NCI-H510A (cell line): ENCODE results near the gene NOL12.

Source experiments
- DNase-seq: peaks from one replicate; lab custom pipeline; 2025; lab: John Stamatoyannopoulos, UW

The NOL12 gene

DNA sequence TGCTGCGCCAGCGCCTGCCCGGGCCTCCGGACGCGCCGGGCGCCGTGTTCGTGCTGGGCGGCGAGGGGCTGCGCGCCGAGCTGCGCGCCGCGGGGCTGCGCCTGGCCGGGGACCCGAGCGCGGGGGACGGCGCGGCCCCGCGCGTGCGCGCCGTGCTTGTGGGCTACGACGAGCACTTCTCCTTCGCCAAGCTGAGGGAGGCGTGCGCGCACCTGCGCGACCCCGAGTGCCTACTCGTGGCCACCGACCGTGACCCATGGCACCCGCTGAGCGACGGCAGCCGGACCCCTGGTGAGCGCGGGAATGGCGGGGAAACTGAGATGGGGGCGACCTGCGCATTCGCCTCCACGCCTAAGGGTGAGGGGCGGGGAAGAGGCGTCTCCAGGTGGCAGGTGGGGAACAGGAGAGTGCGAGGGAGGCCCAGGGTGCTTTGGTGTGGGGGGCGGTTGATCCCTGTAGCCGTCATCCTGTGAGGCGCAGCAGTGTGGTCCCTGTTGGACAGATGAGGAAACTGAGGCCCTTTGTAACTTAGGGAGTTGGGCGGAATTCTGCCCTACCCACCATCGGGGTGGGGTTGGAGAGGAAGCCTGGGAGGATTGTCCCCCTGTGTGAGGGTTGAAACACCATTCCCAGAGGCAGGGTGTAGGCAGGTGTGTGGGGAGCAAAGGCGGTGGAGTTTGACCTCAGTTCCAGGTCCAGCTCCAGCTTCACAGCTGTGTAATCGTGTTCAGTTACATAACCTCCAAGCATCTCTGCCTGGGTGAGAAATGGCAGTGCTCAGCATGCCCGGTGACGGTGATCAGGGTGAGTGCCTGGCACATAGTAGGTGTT lies 26.9 kb upstream of the NOL12 start:
- DNase-seq, result no peak

DNA sequence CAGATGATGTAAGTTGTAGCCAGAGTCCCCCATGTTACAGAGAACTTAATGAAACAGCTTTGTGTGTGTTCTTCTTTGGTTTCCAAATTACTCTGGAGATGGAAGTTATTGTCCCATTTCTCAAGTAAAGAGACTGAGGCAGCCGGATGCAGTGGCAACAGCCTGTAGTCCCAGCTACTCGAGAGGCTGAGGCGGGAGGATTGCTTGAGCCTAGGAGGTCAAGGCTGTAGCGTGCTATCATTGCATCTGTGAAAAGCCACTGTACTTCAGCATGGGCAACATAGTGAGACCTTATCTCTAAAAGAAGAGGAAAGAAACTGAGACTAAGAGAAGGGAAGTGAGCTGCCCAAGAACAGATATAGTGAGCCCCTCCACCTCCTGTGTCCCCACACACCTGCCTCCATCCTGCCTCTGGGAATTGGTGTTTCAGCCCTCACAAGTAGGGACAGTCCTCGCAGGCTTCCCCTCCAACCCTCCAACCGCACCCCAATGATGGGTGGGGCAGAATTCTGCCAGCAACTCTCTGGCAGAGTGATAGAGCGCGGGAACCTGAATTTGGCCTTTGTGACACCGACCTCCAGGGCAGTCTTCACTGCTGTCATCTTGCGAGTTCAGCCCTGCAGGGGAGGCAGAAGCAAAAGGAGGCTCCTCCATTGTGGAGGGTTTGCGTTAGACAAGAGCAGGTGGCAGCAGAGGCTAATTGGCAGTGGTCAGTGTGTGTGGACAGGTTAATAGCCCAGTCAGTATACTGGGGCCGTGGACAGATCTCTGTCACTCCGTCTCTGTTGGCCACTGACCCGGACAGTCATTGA lies 26.0 kb upstream of the NOL12 start:
- no peak for DNase-seq

DNA sequence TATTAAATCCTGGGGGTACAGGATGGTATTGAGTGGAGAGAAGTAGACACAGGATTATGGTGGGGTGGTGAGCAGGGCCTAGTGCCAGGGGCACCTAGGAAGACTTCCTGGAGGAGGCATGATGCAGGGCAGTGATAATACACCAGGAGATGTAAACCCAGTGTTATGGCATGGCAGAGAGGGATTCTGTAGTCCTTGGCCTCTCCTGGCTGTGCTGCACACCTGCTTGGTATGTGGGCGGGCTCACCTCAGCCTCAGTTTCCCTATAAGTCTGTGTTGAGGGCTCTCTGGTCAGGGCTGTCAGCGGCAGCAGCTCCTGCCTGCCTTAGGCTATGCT lies 25.5 kb upstream of the NOL12 start:
- DNase-seq, result no peak

DNA sequence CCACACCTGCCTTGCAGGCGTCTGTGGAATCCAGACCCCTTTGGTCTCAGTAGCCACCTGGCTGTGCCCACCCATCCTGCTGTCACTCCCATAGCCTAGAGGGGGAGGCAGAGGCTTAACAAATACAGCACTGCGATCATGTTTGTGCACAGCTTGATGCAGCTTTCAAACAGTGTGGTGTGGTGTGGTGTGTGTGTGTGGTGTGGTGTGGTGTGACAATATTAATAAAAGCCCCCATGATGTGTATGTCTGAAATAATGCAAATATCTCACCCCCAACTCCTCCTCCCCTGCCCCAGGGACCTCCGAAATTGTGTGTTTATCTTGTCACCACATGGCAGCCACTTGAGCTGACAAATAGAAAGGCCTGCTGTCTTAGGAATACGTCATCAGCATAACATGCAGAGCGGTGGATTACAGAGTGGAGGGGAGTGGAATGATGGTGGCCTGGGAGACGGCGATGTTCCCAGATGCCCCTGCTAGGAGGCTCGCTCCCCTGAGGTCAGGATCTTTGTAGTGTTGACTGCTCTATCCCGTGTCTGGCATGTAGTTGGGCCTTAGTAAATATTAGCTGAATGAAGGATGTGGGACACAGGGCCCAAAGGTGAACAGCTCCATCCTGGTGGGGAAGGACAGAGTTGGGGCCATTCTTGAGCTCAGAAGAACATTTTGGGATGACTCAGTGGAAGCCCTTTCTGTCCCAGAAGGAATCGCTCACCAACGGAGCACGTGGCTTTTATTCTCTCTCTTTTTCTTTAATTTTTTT lies 24.8 kb upstream of the NOL12 start:
- peak; percentile 43 for DNase-seq

DNA sequence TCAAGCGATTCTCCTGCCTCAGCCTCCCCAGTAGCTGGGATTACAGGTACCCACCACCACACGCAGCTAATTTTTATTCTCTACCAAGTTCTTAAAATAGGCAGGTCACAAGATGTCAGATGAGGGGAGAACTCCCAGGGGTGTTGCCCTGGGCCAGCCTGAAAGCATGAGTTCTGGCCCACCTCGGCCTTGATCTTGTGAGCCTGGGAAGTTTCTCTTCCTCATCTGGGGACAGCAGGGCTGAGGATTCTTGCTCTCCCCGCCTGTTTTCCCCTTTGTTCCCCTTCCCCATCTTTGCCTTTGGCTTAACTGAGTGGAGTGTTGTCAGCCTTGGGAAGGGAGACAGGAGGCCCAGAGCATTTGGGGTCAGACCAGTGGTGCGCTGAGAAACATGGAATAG lies 24.1 kb upstream of the NOL12 start:
- no peak for DNase-seq

DNA sequence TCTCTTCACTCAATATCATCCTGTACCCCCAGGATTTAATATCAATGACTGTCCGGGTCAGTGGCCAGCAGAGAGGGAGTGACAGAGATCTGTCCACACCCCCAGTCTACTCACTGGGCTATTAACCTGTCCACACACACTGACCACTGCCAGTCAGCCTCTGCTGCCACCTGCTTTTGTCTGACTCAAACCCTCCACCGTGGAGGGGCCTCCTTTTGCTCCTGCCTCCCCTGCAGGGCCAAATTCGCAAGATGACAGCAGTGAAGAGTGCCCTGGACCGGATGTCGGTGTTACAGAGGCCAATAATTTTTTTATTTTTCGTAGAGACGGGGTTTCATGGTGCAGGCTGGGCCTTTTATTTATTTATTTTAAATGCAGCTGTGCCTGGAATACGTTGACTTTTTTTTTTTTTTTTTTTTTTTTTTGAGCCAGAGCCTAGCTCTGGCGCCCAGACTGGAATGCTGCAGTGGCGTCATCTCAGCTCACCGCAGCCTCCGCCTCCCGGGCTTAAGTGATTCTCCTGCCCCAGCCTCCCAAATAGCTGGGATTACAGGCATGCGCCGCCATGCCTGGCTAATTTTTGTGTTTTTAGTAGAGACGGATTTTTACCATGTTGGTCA lies 22.5 kb upstream of the NOL12 start:
- no peak for DNase-seq

DNA sequence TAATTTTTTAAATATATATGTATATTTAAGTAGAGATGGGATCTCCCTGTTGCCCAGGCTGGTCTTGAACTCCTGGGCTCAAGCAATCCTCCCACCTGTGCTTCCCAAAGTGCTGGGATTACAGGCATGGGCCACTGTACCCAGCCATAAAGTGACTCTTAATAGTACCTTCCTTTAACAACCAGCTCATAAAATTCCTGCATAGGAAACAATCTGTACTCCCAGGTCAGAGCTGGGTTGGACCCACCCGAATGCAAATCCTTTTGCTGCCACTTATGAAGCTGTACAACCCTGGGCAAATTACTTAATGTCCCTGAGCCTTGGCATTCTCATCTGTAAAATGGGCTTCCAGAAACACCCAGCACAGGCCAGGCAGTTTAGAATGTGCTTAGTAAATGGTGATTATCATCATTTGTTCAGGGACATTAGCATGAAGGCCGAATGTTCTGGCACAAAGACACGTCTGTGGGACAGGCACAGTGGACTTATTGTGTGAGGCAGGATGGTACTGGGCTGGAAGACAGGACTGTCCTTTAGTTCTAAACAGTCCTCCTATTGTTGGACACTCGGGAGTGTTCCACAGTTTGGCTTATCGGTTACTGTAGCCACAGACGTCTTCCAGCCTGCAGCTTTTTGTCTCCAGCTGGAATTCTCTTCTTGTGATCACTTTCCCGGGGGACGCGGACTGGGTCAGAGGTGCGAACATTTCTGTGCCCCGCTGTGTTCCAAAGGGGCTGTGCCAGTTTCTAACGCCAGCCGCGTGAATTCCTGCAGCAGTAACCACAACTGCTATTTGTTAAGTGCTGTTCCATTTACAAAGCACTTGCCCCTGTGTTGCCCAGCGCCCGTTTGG lies 21.7 kb upstream of the NOL12 start:
- DNase-seq, result no peak

DNA sequence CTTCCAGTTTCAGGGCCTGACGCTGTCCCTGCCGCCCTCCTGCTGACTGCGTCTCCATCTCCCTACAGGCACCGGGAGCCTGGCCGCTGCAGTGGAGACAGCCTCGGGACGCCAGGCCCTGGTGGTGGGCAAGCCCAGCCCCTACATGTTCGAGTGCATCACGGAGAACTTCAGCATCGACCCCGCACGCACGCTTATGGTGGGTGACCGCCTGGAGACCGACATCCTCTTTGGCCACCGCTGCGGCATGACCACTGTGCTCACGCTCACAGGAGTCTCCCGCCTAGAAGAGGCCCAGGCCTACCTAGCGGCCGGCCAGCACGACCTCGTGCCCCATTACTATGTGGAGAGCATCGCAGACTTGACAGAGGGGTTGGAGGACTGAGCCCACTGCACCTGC lies 20.7 kb upstream of the NOL12 start:
- no peak for DNase-seq

DNA sequence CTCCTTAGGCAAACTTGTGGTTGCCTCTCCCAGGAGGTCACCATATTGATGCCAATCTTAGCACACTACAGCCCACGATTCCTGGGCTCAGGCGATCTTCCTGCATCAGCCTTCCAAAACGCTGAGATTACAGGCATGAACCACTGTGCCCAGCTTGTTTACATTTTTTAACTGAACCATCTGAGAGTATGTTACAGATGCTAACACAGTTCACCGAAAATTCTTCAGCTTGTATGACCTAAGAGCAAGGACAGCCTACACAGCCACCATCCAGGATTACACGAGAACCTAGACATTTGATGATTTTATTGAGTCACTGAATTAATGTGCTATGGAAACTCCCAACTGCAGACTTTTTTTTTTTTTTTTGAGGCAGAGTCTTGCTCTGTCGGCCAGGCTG lies 16.6 kb upstream of the NOL12 start:
- DNase-seq, result no peak

DNA sequence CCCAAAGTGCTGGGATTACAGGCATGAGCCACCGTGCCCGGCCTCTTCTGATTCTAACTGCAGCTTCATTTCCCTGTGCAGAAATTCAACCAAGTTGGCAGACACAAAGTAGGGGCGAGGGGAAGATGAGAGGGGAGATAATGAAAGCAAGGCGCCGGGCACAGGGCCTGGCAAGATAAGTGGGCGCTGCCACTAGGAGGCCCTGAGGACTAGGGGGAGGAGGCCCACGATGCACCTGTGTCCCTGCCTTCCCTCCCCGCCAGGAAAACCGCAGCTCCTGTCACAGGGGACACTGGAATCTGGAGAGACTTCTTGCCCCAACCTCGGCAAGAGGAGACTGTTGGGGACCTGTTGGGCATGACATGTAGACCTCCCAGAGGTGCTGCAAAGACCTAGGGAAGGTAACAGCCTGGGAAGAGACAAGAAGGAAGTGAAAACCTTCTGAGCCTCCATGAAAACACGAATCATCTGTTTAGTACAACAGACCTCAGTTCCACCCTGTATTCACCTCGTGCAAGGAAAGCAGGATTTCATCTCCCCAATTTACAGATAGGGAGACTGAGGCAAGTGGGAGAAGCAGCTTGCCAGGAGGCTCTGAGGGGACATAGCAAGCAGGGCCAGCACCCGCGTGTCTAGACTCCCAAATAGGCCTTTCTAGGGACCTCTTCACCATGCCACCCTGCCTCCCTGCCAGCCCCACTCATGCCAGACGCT lies 13.8 kb upstream of the NOL12 start:
- DNase-seq, result no peak

DNA sequence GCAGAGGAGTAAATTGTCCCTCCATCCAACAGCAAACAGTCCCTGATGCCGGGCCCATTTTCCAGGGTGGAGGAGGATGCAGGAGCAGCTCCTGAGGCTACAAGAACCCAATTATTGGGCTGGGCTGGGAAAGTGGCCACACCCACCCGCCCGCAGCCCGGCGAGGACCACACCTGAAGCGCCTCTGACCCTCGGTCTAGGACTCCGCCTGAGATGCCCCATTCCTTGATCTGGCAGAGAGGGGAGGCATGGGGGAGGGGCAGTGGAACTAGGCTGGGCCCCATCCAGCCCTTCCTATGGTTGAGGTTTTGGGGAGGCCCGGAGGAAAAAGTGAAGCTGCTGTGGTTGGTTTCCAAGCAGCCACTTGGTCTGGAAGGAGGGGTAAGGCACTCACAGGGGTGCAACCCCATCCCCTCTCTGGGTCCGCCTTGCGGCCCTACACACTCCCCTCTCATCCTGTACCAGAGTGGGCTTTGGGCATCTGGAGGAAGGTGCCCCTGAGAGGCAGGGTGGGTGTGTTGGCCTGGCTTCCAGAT lies 13.2 kb upstream of the NOL12 start:
- no peak for DNase-seq

DNA sequence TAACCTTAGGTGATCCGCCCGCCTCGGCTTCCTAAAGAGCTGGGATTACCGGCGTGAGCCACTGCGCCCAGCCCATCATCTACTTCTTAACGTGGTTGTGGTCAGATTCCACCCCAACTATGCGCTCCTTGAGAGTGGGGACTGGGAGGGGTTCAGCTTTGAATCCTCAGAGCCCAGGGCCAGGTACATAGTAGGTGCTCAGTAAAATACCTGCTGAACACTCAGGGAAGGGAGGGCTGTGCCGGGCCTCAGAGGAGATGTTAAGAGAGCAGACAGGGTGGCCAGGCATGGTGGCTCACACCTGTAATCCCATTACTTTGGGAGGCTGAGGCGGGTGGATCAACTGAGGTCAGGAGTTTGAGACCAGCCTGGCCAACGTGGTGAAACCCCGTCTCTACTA lies 11.9 kb upstream of the NOL12 start:
- no peak for DNase-seq

DNA sequence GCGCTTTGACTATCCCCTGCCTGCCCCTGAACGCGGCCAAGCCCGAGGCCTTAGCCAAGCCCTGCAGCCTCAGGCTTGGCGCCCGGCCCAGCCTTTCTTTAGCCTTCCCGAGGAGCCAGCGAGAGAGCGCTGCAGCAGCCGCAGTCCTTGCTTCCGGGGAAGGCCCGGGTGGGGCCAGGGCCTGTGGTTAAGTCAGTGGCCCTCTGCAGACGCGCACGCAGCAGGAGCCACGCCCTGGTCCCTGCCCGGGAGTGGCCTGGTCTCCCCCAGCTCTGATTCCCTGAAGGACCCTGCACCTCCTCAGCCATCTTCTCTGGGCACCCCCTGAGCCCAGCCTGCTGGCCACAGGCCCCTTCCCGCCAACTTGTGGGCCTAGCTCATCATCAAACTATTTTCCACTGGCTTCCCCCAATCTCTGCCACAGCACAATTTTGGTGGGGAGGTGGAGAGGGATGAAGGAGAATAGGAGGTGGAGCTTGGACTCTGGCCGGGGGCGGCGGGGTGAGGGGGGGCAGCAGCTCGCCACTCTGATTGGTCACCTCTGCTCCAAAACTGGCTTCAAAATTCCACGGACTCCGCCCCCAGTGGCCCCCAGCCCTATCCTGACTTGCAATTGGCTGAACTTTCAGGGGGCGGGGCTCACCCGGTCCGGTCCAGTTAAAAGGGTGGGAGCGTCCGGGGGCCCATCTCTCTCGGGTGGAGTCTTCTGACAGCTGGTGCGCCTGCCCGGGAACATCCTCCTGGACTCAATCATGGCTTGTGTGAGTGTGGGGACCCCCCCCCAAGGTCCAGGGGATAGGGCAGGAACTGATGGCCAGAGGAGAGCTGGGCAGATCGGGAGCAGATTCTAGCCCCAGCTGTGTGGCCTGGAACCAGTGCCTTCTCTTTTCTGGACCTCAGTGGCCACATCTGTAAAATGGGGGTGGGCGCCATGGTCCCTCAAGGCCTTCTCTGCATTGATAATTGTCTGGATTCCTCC lies 10.9 kb upstream of the NOL12 start, which contains the start of gene LGALS1:
LGALS1 (plus strand) TSS at position 686 of the 979 bp plus-strand sequence; CDS start at position 753, 67 bp downstream.
- DNase-seq, result peak; percentile 62

DNA sequence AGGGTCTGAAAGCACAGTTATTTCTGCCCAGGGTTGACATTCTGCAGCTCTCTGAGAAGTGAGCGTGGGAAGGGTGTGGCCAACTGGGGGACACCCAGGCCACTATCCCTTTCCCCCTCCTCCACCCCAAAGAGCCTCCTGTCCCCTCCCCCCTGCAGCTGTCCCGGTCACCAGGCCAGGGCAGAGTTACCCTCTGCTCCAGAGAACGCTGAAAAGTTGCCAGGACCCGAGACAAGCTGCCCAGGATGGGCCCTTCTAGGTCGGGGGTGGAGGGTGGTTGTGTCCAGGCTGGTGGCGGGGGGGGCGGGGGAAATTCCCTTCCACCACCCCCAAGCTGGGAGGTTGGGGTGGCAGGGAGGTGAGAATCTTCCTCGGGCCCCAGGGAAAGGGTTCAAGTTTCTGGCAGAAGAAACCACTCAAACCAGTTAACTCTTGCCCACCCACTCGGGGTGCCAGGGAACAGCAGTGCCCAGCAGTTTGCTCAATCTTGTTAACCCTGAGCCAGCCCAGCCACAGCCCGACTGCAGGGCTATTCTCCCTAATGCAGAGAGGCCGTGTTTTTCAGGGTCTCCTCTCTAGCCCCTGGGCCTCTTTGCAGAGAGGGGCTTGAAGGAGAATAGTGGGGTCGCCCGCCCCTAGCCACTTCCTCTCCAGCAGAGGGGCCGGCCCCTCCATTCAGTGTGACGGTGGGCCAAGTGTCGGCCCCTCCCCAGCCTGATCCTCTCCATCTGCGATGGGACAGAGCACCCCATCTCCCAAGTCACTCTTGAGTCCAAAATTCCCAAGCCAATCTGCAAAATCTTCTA lies 10.0 kb upstream of the NOL12 start:
- DNase-seq, result no peak

DNA sequence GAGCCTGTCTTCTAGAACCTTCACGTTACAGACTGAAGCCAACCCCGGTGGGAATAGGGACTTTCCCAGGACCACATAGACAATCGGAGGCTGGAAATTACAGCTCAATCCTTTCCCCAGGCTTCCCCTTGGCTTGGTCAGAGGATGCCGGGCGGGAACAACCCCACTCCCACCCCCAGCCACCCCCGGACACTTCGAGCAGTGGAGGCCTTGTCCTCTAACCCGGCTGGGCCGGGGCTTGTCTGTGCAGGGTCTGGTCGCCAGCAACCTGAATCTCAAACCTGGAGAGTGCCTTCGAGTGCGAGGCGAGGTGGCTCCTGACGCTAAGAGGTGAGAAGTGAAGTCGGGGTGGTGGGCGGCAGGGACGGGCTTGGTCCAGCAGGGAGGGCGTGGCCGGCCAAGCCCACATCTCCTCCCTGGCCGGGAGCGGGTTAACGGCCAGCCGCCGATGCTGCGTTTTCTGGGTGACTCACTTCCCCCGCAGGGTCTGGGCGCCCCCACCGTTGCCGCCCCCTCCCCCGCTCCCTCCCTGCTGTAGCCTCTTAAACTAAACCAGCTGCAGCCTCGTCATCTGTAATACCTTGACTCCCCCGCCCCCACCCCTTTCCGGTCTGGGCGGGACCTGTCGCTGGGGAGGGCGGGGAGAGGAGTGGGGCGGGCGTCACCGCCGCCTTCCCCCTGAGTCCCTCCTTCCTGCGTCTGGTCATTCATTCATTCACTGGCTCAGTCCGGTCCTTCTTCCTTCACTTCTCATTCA lies 9.2 kb upstream of the NOL12 start:
- peak; percentile 55 for DNase-seq

DNA sequence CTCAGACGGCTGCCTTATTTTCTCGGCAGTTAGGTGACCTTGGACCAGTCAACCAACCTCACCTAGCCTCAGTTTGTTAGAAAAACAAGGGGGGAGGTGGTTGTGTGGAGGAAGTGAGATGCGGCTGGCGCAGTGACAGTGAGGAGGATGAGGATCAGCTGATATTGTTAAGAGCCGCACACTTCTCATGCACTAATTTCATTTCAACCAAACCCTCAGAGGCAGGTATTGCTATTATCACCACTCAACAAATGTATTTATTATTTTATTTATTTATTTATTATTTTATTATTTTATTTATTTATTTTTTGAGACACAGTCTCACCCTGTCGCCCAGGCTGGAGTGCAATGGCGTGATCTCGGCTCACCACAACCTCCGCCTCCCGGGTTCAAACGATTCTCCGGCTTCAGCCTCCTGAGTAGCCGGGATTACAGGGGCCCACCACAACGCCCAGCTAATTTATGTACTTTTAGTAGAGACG lies 8.6 kb upstream of the NOL12 start:
- no peak for DNase-seq

DNA sequence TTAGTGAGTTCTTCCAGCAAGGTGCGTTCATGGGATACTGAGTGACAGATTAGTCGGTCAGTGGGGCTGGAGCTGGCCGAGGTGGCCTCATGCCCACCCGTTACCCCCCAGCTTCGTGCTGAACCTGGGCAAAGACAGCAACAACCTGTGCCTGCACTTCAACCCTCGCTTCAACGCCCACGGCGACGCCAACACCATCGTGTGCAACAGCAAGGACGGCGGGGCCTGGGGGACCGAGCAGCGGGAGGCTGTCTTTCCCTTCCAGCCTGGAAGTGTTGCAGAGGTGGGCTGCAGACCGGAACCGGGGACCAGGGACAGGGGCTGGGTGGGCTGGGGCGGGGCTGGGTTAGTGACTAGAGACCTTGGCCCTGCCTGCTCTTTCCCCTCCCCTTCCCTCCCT lies 7.8 kb upstream of the NOL12 start:
- DNase-seq, result no peak
